ENCODE results near the gene RBMX2. TPM values are rescaled to one million over a fixed set of nuclear protein-coding genes. Genes with fewer than 3 reads are reported as not detected.

RBMX2 gene
- polyA plus RNA-seq, 2 of the 4 experiments (the other 2 are of a cell fraction) = 31.0 to 34.5 TPM

DNA sequence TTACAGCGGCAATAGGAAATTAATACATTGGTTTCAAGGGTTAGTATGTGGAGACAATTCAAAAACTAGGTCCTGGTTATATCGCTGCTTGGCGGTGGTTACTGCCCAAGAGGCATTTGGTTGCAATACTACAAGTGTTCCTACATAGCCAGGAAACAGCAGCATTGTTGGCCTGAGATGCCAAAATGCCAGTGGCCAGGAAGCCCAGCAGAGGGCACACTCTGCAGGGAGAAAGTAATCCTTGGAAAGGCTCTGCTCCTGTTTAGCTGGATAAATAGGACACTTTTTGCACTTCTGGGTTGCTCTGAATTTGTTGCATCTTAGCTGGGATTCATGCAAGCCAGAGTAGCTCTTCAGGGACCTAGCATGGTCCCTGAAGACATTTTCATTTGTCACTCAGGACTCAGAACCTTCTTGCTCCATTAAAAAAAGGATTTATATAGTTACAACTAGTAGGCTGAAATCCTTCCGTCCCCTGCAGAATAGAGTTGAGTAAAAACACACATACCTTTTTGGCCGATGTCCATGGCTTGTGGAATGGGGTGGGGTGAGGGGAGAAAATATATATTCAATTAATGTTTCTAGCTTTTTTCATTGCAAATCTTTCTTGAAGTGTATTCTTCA is 8.2 kb upstream of the RBMX2 start:
- DNase-seq (ENCODE audit: low read depth in 1 of 2, low spot score in 1 of 2) (peak; percentile 60 to 71), FAIRE-seq (no peak), ATAC-seq (peak; percentile 94 to 95)
- no peak overlapping the region for H3K27ac ChIP-seq
- WGBS (ENCODE audit: missing lambda C conversion rate) = 18% methylated on average over 5 of the region's 5 CpGs
- TF ChIP-seq SREBF2 (IDR thresholded peaks at IDR 0.05) (no peak), CHD4 (IDR thresholded peaks at IDR 0.05; ENCODE audit: borderline replicate concordance) (no peak), EP300 (IDR thresholded peaks at IDR 0.05) (no peak), POLR2A (IDR thresholded peaks at IDR 0.05; ENCODE audit: low read length) (no peak), ZSCAN20 (CRISPR knock-in tag; IDR thresholded peaks at IDR 0.05) (no peak), RAD21 (conservative IDR thresholded peaks at IDR 0.05 in 1 of 2, IDR thresholded peaks at IDR 0.05 in 1 of 2) (peak; percentile 65 to 71), PHF8 (IDR thresholded peaks at IDR 0.05; ENCODE audit: borderline replicate concordance, low read depth) (no peak), EHMT2 (IDR thresholded peaks at IDR 0.05; ENCODE audit: low read depth) (no peak), SMC3 (IDR thresholded peaks at IDR 0.05) (peak; percentile 69), MAFK (IDR thresholded peaks at IDR 0.05; ENCODE audit: partially characterized antibody) (no peak), CTCF (IDR thresholded peaks at IDR 0.05) (peak; percentile 69)
- POLR2A ChIA-PET = interaction anchor here (0.6 kb wide), 1 partner anchor 8 kb away, joined by 3 read pairs; the partner anchor contains the start of gene RBMX2
- no peaks in the 10 kb centered on the region for H3K4me1 ChIP-seq
- H3K4me2 ChIP-seq = no peak overlapping the region
- H3K4me3 ChIP-seq = no peak overlapping the region
- no peaks in the 10 kb centered on the region for H3K9me3 ChIP-seq
- CTCF ChIA-PET = interaction anchor here (0.6 to 5.1 kb wide), 16 partner anchors 8 to 1282 kb away, joined by 3 to 58 read pairs (median 4); partner anchors contain the start of genes GPR119 and RBMX2

- ChIA-PET POLR2A (no interaction called here), CTCF (interaction anchor here (5.1 kb wide), 1 partner anchor 520 kb away, joined by 58 read pairs; no protein-coding TSS in a partner anchor)
- Histone ChIP-seq H3K4me3 (no peak overlapping the region), H3K27ac (no peak overlapping the region), H3K9me3 (no peaks in the 10 kb centered on the region), H3K4me1 (no peaks in the 10 kb centered on the region), H3K4me2 (no peak overlapping the region)
- TF ChIP-seq BHLHE40 (IDR thresholded peaks at IDR 0.05; ENCODE audit: low read depth, low read length) (no peak), MYC (IDR thresholded peaks at IDR 0.05; ENCODE audit: borderline replicate concordance, low read length) (no peak), NR3C1 (IDR thresholded peaks at IDR 0.05) (no peak), HOXB13 (CRISPR knock-in tag; IDR thresholded peaks at IDR 0.05; ENCODE audit: low read depth) (no peak), MAZ (IDR thresholded peaks at IDR 0.05; ENCODE audit: borderline replicate concordance, low read depth, low read length) (no peak), CBX8 (IDR thresholded peaks at IDR 0.05) (no peak), ATOH8 (CRISPR knock-in tag; IDR thresholded peaks at IDR 0.05; ENCODE audit: low read depth) (no peak)
- TF ChIP-seq, protein P1, sequence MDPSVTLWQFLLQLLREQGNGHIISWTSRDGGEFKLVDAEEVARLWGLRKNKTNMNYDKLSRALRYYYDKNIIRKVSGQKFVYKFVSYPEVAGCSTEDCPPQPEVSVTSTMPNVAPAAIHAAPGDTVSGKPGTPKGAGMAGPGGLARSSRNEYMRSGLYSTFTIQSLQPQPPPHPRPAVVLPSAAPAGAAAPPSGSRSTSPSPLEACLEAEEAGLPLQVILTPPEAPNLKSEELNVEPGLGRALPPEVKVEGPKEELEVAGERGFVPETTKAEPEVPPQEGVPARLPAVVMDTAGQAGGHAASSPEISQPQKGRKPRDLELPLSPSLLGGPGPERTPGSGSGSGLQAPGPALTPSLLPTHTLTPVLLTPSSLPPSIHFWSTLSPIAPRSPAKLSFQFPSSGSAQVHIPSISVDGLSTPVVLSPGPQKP (IDR thresholded peaks at IDR 0.05; ENCODE audit: low read depth, low read length) = no peak
- ATAC-seq (no peak), FAIRE-seq (no peak), DNase-seq (ENCODE audit: low read depth in 1 of 2, low spot score in 1 of 2) (no peak)
- WGBS (ENCODE audit: missing lambda C conversion rate) = 23% methylated on average over 7 of the region's 7 CpGs
Measured at GRCh38 chrX:130395341-130395740, 6.4 kb upstream of the RBMX2 start.

- ChIA-PET CTCF (interaction anchor here (1.7 to 2.3 kb wide), 2 partner anchors 9 to 174 kb away, joined by 3 to 7 read pairs; no protein-coding TSS in a partner anchor), POLR2A (interaction anchor here (1.0 kb wide), 1 partner anchor 9 kb away, joined by 3 read pairs; no protein-coding TSS in a partner anchor)
- no peak for DNase-seq (ENCODE audit: low read depth in 1 of 2, low spot score in 1 of 2)
- under 1% methylated on average over 11 of the region's 13 CpGs for WGBS (ENCODE audit: missing lambda C conversion rate)
- Histone ChIP-seq H3K27ac (peak overlapping the region; percentile 75 to 95), H3K4me1 (peaks cover 4% of the 10 kb centered on the region; the same call in 1 of the 3 replicates), H3K9me3 (no peaks in the 10 kb centered on the region), H3K4me2 (peak overlapping the region; percentile 92), H3K4me3 (peak overlapping the region; percentile 65)
- FAIRE-seq = peak; percentile 46
- ATAC-seq = peak; percentile 47 to 57; a peak in 5 of 6 replicates
- TF ChIP-seq TFCP2L1 (CRISPR knock-in tag; IDR thresholded peaks at IDR 0.05) = no peak
- TF ChIP-seq CTCF (IDR thresholded peaks at IDR 0.05) = no peak
- TF ChIP-seq CEBPB (IDR thresholded peaks at IDR 0.05) = no peak
- TF ChIP-seq ZSCAN20 (CRISPR knock-in tag; IDR thresholded peaks at IDR 0.05) = no peak
- no peak for TF ChIP-seq EP300 (IDR thresholded peaks at IDR 0.05)
- TF ChIP-seq, protein P1 (IDR thresholded peaks at IDR 0.05; ENCODE audit: low read depth, low read length) = no peak
- no peak for TF ChIP-seq MAFK (IDR thresholded peaks at IDR 0.05; ENCODE audit: partially characterized antibody)
- no peak for TF ChIP-seq KDM5A (IDR thresholded peaks at IDR 0.05)
Measured at GRCh38 chrX:130402208-130402684, 459 bp downstream of the RBMX2 start.
